GM21423 (cell line): ENCODE data around the gene TAAR2.
A peak's percentile ranks its signal among the peaks of the same experiment; 100 is the strongest.
"Not testable (repeated sequence)": the region's sequence is repeated elsewhere in the genome, so short reads cannot be mapped to it uniquely, and the experiment has no call there.

ENCODE experiments used
- ATAC-seq: cut with Tn5 transposase; IDR thresholded peaks from one replicate; pipeline ENCODE4 v1.9.1; 2021; ENCODE audit warnings: mild to moderate bottlenecking, moderate library complexity; ENCODE audit not compliant: unreplicated experiment

TAAR2 gene

GRCh38 chr6:132624175-132624574 is at the start of gene TAAR2:
Gene TAAR2, minus strand, starts transcription at chr6:132624275. Its CDS starts 0 bp downstream, at chr6:132624275.
- no peak for ATAC-seq

- no peak for ATAC-seq
Observed at GRCh38 chr6:132673376-132674094, 49.5 kb upstream of the TAAR2 start.

GRCh38 chr6:132671295-132671694 is 47.2 kb upstream of the TAAR2 start:
- ATAC-seq, result no peak

GRCh38 chr6:132669690-132670291 is 45.7 kb upstream of the TAAR2 start:
- ATAC-seq, result peak; percentile 58

GRCh38 chr6:132666118-132666517 is 42.0 kb upstream of the TAAR2 start:
- ATAC-seq, result no peak

- ATAC-seq, result no peak
Observed at GRCh38 chr6:132664309-132665034, 40.4 kb upstream of the TAAR2 start.

GRCh38 chr6:132663661-132664060 is 39.6 kb upstream of the TAAR2 start:
- no peak for ATAC-seq

- ATAC-seq, result no peak
Observed at GRCh38 chr6:132661906-132662305, 37.8 kb upstream of the TAAR2 start.

GRCh38 chr6:132659082-132659481 is 35.0 kb upstream of the TAAR2 start, which contains the start of gene TAAR1:
Gene TAAR1, minus strand, starts transcription at chr6:132659182. Its CDS starts 13,179 bp downstream, at chr6:132646003.
- no peak for ATAC-seq

- peak; percentile 42 for ATAC-seq
Observed at GRCh38 chr6:132651062-132651461, 27.0 kb upstream of the TAAR2 start.

GRCh38 chr6:132650429-132650828 is 26.4 kb upstream of the TAAR2 start:
- no peak for ATAC-seq

- ATAC-seq, result no peak
Observed at GRCh38 chr6:132648828-132649227, 24.8 kb upstream of the TAAR2 start.

GRCh38 chr6:132648356-132648755 is 24.3 kb upstream of the TAAR2 start:
- ATAC-seq, result peak; percentile 76

- ATAC-seq, result no peak
Observed at GRCh38 chr6:132643547-132643946, 19.5 kb upstream of the TAAR2 start.

GRCh38 chr6:132637135-132637534 is 13.1 kb upstream of the TAAR2 start:
- ATAC-seq, result not testable (repeated sequence)

GRCh38 chr6:132635906-132636305 is 11.8 kb upstream of the TAAR2 start:
- not testable (repeated sequence) for ATAC-seq

GRCh38 chr6:132635288-132635687 is 11.2 kb upstream of the TAAR2 start:
- ATAC-seq, result not testable (repeated sequence)

- no peak for ATAC-seq
Observed at GRCh38 chr6:132634796-132635195, 10.7 kb upstream of the TAAR2 start.

- ATAC-seq, result no peak
Observed at GRCh38 chr6:132633362-132633761, 9.3 kb upstream of the TAAR2 start.

- no peak for ATAC-seq
Observed at GRCh38 chr6:132623106-132623845, 799 bp downstream of the TAAR2 start.

- no peak for ATAC-seq
Observed at GRCh38 chr6:132616677-132617076, 7.4 kb downstream of the TAAR2 start.
